Measurements from ENCODE around the gene MS4A4E. TPM values are rescaled to one million over a fixed set of nuclear protein-coding genes. Genes with fewer than 3 reads are reported as not detected.

The MS4A4E gene
- total and polyA plus RNA-seq, 2 experiments from 2014 or later = not detected

GRCh38 chr11:60206616-60207015 is 36.3 kb downstream of the MS4A4E start:
- Histone ChIP-seq H3F3A (replicated peaks; ENCODE audit: low read depth) (no peaks in the 10 kb centered on the region), H3K79me2 (replicated peaks; ENCODE audit: insufficient read depth) (no peaks in the 10 kb centered on the region), H3K27me3 (ENCODE audit: insufficient read depth) (no peaks in the 10 kb centered on the region), H3K27ac (ENCODE audit: low read depth) (no peak overlapping the region), H4K20me1 (replicated peaks; ENCODE audit: insufficient read depth) (no peaks in the 10 kb centered on the region), H2AFZ (no peak overlapping the region), H3K36me3 (ENCODE audit: insufficient read depth) (no peaks in the 10 kb centered on the region), H3K4me3 (no peak overlapping the region), H3K4me1 (ENCODE audit: insufficient read depth) (peaks cover 18% of the 10 kb centered on the region; the same call in 1 of the 2 replicates), H3K4me2 (no peak overlapping the region), H3K9me2 (ENCODE audit: insufficient read depth) (peaks cover 11% of the 10 kb centered on the region)
- DNase-seq (ENCODE audit: low spot score) = no peak
- H3K27ac Mint-ChIP-seq = no peak overlapping the region
- H3K36me3 Mint-ChIP-seq (ENCODE audit: low read depth) = no peaks in the 10 kb centered on the region
- H3K9me3 Mint-ChIP-seq = peaks cover 10% of the 10 kb centered on the region; the same call in 2 of the 3 replicates
- ATAC-seq = no peak
- no peaks in the 10 kb centered on the region for H3K27me3 Mint-ChIP-seq (ENCODE audit: insufficient read depth, low read depth, poor library complexity)
- TF ChIP-seq EZH2 (IDR thresholded peaks at IDR 0.05; ENCODE audit: low read depth, unreplicated experiment) (no peak), STAT1 (IDR thresholded peaks at IDR 0.05; ENCODE audit: unreplicated experiment) (no peak), CREB1 (CRISPR knock-in tag; IDR thresholded peaks at IDR 0.05; ENCODE audit: low read depth) (no peak), ETS1 (IDR thresholded peaks at IDR 0.05) (no peak), ZNF462 (CRISPR knock-in tag; IDR thresholded peaks at IDR 0.05) (no peak), REST (IDR thresholded peaks at IDR 0.05; ENCODE audit: unreplicated experiment) (no peak), JUNB (IDR thresholded peaks at IDR 0.05; ENCODE audit: unreplicated experiment) (no peak), CTCF (conservative IDR thresholded peaks at IDR 0.05; ENCODE audit: low read depth in 2 of 2) (no peak), ZNF114 (CRISPR knock-in tag; IDR thresholded peaks at IDR 0.05) (no peak), EZH2phosphoT487 (IDR thresholded peaks at IDR 0.05; ENCODE audit: unreplicated experiment) (no peak), POLR2AphosphoS5 (IDR thresholded peaks at IDR 0.05; ENCODE audit: low read depth) (no peak), ZNF331 (CRISPR knock-in tag; IDR thresholded peaks at IDR 0.05; ENCODE audit: low read depth) (no peak), NANOG (IDR thresholded peaks at IDR 0.05; ENCODE audit: borderline replicate concordance) (no peak)
- H3K4me1 Mint-ChIP-seq = peaks cover 16% of the 10 kb centered on the region; the same call in 2 of the 3 replicates
- H3K4me3 Mint-ChIP-seq = no peak overlapping the region
